OCI-LY7 (cell line): ENCODE results near the gene RNF183. TPM values are rescaled to one million over a fixed set of nuclear protein-coding genes. Genes with fewer than 3 reads are reported as not detected.

Experiments
- BruUV-seq: library from RNA; stranded (reverse); fragments of 400-500 nt; replicated peaks from 2 replicates; lab custom pipeline; 2021; lab: Mats Ljungman, UMichigan
- CTCF ChIA-PET: fragments of 300-600 bp; sonication (Branson Sonifier 250); formaldehyde crosslinking; loops from one replicate; lab custom pipeline; 2022; ENCODE audit warnings: antibody characterized with exemption; ENCODE audit not compliant: unreplicated experiment; lab: Charles Lee
- POLR2A ChIA-PET: fragments of 300-600 bp; sonication (Branson Sonifier 250); formaldehyde crosslinking; loops from one replicate; lab custom pipeline; 2022; ENCODE audit warnings: antibody characterized with exemption; lab: Charles Lee
- DNase-seq: peaks from one replicate; pipeline ENCODE4 v3.0.0-alpha.2; 2015; ENCODE audit warnings: low spot score
- H2AFZ ChIP-seq: fragments of 200-600 bp; sonication (generic), shearing (Covaris generic); 2 replicates; pipeline ENCODE4 v1.6.1; 2014; ENCODE audit warnings: mild to moderate bottlenecking, antibody characterized with exemption, low read length, moderate library complexity
- H3K27ac ChIP-seq: fragments of 200-600 bp; sonication (generic); 2 replicates; pipeline ENCODE4 v1.5.1; 2014; ENCODE audit warnings: mixed run types, low read depth, mild to moderate bottlenecking, moderate library complexity, low read length, inconsistent platforms; ENCODE audit not compliant: poor library complexity, severe bottlenecking
- H3K36me3 ChIP-seq: fragments of 200-600 bp; sonication (generic); 2 replicates; pipeline ENCODE4 v1.6.1; 2014; ENCODE audit warnings: mild to moderate bottlenecking, antibody characterized with exemption, low read length, moderate library complexity, mixed read lengths; ENCODE audit not compliant: insufficient read depth
- H3K4me1 ChIP-seq: fragments of 200-600 bp; sonication (generic); 2 replicates; pipeline ENCODE4 v1.5.1; 2014; ENCODE audit warnings: mild to moderate bottlenecking, low read length; ENCODE audit not compliant: insufficient read depth, poor library complexity, severe bottlenecking
- H3K4me2 ChIP-seq: fragments of 200-600 bp; sonication (generic); 2 replicates; pipeline ENCODE4 v1.6.1; 2014; ENCODE audit warnings: mild to moderate bottlenecking, low read length
- H3K4me3 ChIP-seq: fragments of 200-600 bp; sonication (generic); 2 replicates; pipeline ENCODE4 v1.5.1; 2014; ENCODE audit warnings: mild to moderate bottlenecking, low read depth, low read length; ENCODE audit not compliant: poor library complexity, severe bottlenecking
- H3K79me2 ChIP-seq: fragments of 200-600 bp; sonication (generic); 2 replicates; pipeline ENCODE4 v1.6.1; 2016; ENCODE audit warnings: low read depth, mild to moderate bottlenecking, low read length, moderate library complexity, mixed read lengths; ENCODE audit not compliant: insufficient read depth
- H3K9me2 ChIP-seq: fragments of 200-600 bp; sonication (generic); 2 replicates; pipeline ENCODE4 v1.6.1; 2016; ENCODE audit warnings: mild to moderate bottlenecking, low read length, mixed read lengths; ENCODE audit not compliant: insufficient read depth
- H3K9me3 ChIP-seq: fragments of 200-600 bp; sonication (generic); 2 replicates; pipeline ENCODE4 v1.6.1; 2014; ENCODE audit warnings: mild to moderate bottlenecking, mixed run types, low read length, mixed read lengths
- H4K20me1 ChIP-seq: fragments of 200-600 bp; sonication (generic); 2 replicates; pipeline ENCODE4 v1.6.1; 2014; ENCODE audit warnings: mild to moderate bottlenecking, antibody characterized with exemption, low read length, moderate library complexity, mixed read lengths; ENCODE audit not compliant: insufficient read depth
- CTCF ChIP-seq: fragments of 200-600 bp; sonication (generic); conservative IDR thresholded peaks from 2 replicates; pipeline ENCODE4 v1.5.1; 2014; ENCODE audit warnings: mild to moderate bottlenecking, antibody characterized with exemption, low read length, moderate library complexity, mixed read lengths
- EZH2phosphoT487 ChIP-seq: fragments of 200-600 bp; sonication (generic); IDR thresholded peaks from 2 replicates; pipeline ENCODE4 v1.6.1; 2018; ENCODE audit warnings: low read depth, borderline replicate concordance, mild to moderate bottlenecking, mixed run types, antibody characterized with exemption, low read length, moderate library complexity, mixed read lengths
- intact Hi-C: fragments of 100-400 bp; cut with micrococcal nuclease; formaldehyde crosslinking; loops from one replicate; pipeline ENCODE4 v1.10.0; 2022; ENCODE audit not compliant: unreplicated experiment
- total RNA-seq, 2 experiments: library from RNA; depleted of rRNA in 1 of 2; stranded (reverse); fragments of >200 nt in 1 of 2; shearing (Covaris generic) in 1 of 2; gene quantifications; 2 replicates each; pipeline ENCODE4 v1.2.3, GENCODE V29; 2014 to 2022

The RNF183 gene
- total RNA-seq, 2 experiments from 2014 or later, result not detected

GRCh38 chr9:113298924-113299770 lies 4.0 kb downstream of the RNF183 start:
- peak overlapping the region; percentile 20; the same call in 1 of the 2 replicates for H3K4me2 ChIP-seq
- no peaks in the 10 kb centered on the region for H3K9me2 ChIP-seq
- H3K4me3 ChIP-seq, result no peak overlapping the region
- H3K79me2 ChIP-seq, result no peaks in the 10 kb centered on the region
- TF ChIP-seq CTCF (no peak), EZH2phosphoT487 (no peak)
- H3K4me1 ChIP-seq, result peaks cover 10% of the 10 kb centered on the region
- H3K36me3 ChIP-seq, result peaks cover 1% of the 10 kb centered on the region; the same call in 1 of the 2 replicates
- no peaks in the 10 kb centered on the region for H4K20me1 ChIP-seq
- no peaks in the 10 kb centered on the region for H3K9me3 ChIP-seq
- DNase-seq, result peak; percentile 37
- intact Hi-C loops, result no loop called here
- ChIA-PET POLR2A (interaction anchor here (1.1 kb wide), 1 partner anchor 52 kb away, joined by 3 read pairs; no protein-coding TSS in a partner anchor), CTCF (no interaction called here)
- no TSS peak for BruUV-seq
- H3K27ac ChIP-seq, result no peak overlapping the region
- no peak overlapping the region for H2AFZ ChIP-seq

GRCh38 chr9:113298311-113298710 lies 4.9 kb downstream of the RNF183 start:
- Histone ChIP-seq H3K4me1 (peaks cover 10% of the 10 kb centered on the region), H3K36me3 (peaks cover 10% of the 10 kb centered on the region), H3K27ac (no peak overlapping the region), H4K20me1 (no peaks in the 10 kb centered on the region), H3K9me3 (no peaks in the 10 kb centered on the region), H2AFZ (no peak overlapping the region), H3K4me3 (no peak overlapping the region), H3K79me2 (no peaks in the 10 kb centered on the region), H3K4me2 (no peak overlapping the region), H3K9me2 (no peaks in the 10 kb centered on the region)
- intact Hi-C loops, result no loop called here
- ChIA-PET POLR2A (interaction anchor here (1.1 kb wide), 1 partner anchor 53 kb away, joined by 3 read pairs; no protein-coding TSS in a partner anchor), CTCF (no interaction called here)
- TF ChIP-seq CTCF (no peak), EZH2phosphoT487 (no peak)
- BruUV-seq, result no TSS peak
- DNase-seq, result no peak
